Measurements from ENCODE around the gene SEMA5A.
"Not testable (repeated sequence)": the region's sequence is repeated elsewhere in the genome, so short reads cannot be mapped to it uniquely, and the experiment has no call there.

The SEMA5A gene

GRCh38 chr5:9408964-9409363 is 136.9 kb downstream of the SEMA5A start:
- Mint-ChIP-seq H3K9me3 (peaks cover 5% of the 10 kb centered on the region in 2 donors), H3K27me3 (no peaks in the 10 kb centered on the region), H3K4me1 (no peaks in the 10 kb centered on the region), H3K36me3 (no peaks in the 10 kb centered on the region), H3K4me3 (no peak overlapping the region), H3K27ac (no peak overlapping the region)
- ATAC-seq (replicated peaks) (no peak), DNase-seq (no peak)

DNA sequence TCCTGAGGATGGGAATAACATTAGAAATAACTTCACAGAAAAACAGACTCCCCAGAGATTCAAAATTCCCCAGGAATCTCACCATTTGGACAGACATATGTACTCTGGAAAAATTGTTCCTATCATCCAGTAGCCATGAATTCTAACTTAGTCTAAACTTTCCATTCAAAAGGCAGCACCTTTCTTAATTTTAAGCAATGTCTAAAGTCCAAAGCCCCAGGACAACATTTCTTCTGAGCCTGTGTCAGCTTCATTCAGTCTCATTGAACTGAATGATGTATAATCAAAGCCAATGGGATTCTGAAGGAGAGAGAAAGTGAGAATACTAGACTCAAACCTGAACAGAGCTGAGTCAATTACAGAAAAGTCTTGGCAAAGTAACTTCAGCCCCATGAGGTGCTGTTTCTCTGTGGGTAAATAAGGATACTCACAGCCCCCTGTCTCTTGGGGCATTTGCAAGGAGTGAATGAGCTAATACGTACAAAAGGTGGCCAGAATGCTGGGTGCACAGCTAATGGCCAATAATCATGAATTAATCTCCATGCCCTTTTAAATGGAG is 140.6 kb downstream of the SEMA5A start:
- H3K4me3 Mint-ChIP-seq: no peak overlapping the region
- no peaks in the 10 kb centered on the region for H3K36me3 Mint-ChIP-seq
- ATAC-seq (replicated peaks): no peak
- no peaks in the 10 kb centered on the region for H3K4me1 Mint-ChIP-seq
- no peak for DNase-seq
- H3K27me3 Mint-ChIP-seq: no peaks in the 10 kb centered on the region
- H3K27ac Mint-ChIP-seq: no peak overlapping the region
- H3K9me3 Mint-ChIP-seq: peaks cover 10 to 12% of the 10 kb centered on the region in 2 donors

DNA sequence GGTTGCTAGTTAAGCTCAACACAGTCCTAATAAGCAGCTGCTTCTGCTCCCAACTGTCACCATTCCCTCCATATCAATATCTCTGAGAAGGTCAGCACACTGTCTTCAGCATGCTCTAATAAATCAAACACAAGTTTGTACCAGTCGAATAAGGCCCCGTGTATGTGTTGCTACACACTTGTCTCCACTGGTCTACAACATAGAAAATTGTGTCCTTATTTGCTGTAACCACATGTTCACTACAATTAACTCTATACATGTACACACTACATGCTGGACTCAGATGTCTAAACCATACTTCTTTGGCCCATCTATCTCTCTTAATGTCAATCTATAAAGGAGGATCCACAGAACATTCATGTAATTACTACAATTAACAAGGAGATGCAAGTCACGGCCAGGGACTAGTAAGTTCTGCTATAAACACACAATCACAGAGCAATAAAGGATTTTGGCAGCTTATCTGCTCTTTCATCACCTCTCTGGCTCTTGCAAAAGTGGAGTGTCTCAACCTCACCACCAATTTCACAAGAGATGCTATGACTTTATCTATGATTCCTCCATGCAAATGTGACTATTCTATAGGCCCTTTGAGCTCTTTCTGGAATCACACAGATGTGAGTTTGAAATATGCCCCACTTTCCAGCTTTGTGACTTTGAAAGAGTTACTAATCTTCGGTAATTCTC is 143.9 kb downstream of the SEMA5A start:
- Mint-ChIP-seq H3K9me3 (peaks cover 13 to 14% of the 10 kb centered on the region in 2 donors), H3K27me3 (no peaks in the 10 kb centered on the region), H3K36me3 (no peaks in the 10 kb centered on the region), H3K4me1 (no peaks in the 10 kb centered on the region), H3K27ac (no peak overlapping the region), H3K4me3 (no peak overlapping the region)
- no peak for ATAC-seq (replicated peaks)
- no peak for DNase-seq

DNA sequence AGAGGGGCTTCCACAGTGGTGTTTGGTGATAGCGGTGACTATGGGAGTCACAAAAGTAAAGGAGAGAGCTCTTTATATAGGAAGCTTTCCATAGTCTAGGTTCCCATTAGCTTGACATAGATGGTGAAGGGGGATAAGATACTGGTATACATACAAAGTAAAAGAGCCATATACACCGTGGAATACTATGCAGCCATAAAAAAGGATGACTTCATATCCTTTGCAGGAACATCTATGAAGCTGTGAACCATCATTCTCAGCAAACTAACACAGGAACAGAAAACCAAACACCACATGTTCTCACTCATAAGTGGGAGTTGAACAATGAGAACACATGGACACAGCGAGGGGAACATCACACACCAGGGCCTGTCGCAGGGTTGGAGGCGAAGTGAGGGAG is 146.1 kb downstream of the SEMA5A start:
- H3K36me3 Mint-ChIP-seq; H3K4me1 Mint-ChIP-seq; H3K4me3 Mint-ChIP-seq; H3K27ac Mint-ChIP-seq; H3K27me3 Mint-ChIP-seq; DNase-seq; ATAC-seq (replicated peaks): not testable (repeated sequence)
- peaks cover 12 to 13% of the 10 kb centered on the region in 2 donors for H3K9me3 Mint-ChIP-seq

DNA sequence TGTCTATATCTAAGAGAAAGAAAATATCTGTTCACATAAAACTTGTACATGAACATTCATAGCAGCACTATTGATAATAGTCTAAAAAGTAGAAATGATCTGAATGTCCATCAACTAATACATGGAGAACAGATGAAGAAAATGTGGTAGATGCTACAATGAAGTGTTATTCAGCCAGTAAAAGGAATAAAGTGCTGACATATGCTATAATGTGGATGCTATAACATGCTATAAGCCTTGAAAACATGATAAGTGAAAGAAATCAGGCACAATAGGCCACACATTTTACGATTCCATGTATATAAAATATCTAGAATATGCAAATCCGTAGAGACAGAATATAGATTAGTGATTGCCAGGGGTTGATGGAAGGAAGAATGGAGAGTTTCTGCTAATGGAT is 146.8 kb downstream of the SEMA5A start:
- Mint-ChIP-seq H3K27me3 (no peaks in the 10 kb centered on the region), H3K4me1 (no peaks in the 10 kb centered on the region), H3K9me3 (peaks cover 12 to 13% of the 10 kb centered on the region in 2 donors), H3K4me3 (no peak overlapping the region), H3K27ac (no peak overlapping the region), H3K36me3 (no peaks in the 10 kb centered on the region)
- DNase-seq (no peak), ATAC-seq (replicated peaks) (no peak)

DNA sequence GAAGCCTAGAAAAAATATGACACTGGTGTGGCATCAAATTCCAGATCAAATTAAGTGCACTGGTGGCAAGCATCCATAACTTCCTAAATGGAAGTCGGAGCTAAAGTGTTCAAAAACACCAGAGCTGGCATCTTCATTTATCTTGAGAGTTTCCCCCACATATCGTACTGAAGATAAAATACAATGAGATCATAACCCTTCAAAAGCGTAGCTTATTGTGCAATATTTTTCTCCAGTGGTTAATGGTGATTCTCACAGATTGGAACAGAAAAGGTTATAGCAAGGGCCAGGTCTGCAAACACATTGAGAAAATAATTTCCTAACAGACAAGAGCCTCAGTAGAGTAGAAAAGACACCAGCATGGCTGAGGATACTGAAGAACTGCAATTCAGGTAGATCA is 147.6 kb downstream of the SEMA5A start:
- DNase-seq: no peak
- Mint-ChIP-seq H3K36me3 (no peaks in the 10 kb centered on the region), H3K4me3 (no peak overlapping the region), H3K27me3 (no peaks in the 10 kb centered on the region), H3K4me1 (no peaks in the 10 kb centered on the region), H3K9me3 (peaks cover 12 to 13% of the 10 kb centered on the region in 2 donors), H3K27ac (no peak overlapping the region)
- no peak for ATAC-seq (replicated peaks)

- ATAC-seq (replicated peaks) (no peak), DNase-seq (no peak)
These were observed 149.5 kb downstream of the SEMA5A start for GRCh38 chr5:9396285-9396770.

GRCh38 chr5:9395706-9396105 is 150.2 kb downstream of the SEMA5A start:
- DNase-seq (no peak), ATAC-seq (replicated peaks) (no peak)
- Mint-ChIP-seq H3K27ac (no peak overlapping the region), H3K4me1 (no peaks in the 10 kb centered on the region), H3K36me3 (no peaks in the 10 kb centered on the region), H3K27me3 (no peaks in the 10 kb centered on the region), H3K4me3 (no peak overlapping the region), H3K9me3 (peaks cover 5 to 9% of the 10 kb centered on the region in 2 donors)

More at GRCh38 chr5:9396285-9396770, 149.5 kb downstream of the SEMA5A start:
- Mint-ChIP-seq H3K9me3 (peaks cover 5 to 9% of the 10 kb centered on the region in 2 donors), H3K27me3 (no peaks in the 10 kb centered on the region), H3K27ac (no peak overlapping the region), H3K4me1 (no peaks in the 10 kb centered on the region), H3K4me3 (no peak overlapping the region), H3K36me3 (no peaks in the 10 kb centered on the region)

- Mint-ChIP-seq H3K4me3 (no peak overlapping the region), H3K27me3 (no peaks in the 10 kb centered on the region), H3K36me3 (no peaks in the 10 kb centered on the region), H3K9me3 (peaks cover 2 to 9% of the 10 kb centered on the region in 2 donors), H3K27ac (no peak overlapping the region), H3K4me1 (no peaks in the 10 kb centered on the region)
- no peak for DNase-seq
- no peak for ATAC-seq (replicated peaks)
These were observed 151.7 kb downstream of the SEMA5A start for GRCh38 chr5:9394221-9394620.

- no peaks in the 10 kb centered on the region for H3K27me3 Mint-ChIP-seq
These were observed 153.2 kb downstream of the SEMA5A start for GRCh38 chr5:9392625-9393024.

DNA sequence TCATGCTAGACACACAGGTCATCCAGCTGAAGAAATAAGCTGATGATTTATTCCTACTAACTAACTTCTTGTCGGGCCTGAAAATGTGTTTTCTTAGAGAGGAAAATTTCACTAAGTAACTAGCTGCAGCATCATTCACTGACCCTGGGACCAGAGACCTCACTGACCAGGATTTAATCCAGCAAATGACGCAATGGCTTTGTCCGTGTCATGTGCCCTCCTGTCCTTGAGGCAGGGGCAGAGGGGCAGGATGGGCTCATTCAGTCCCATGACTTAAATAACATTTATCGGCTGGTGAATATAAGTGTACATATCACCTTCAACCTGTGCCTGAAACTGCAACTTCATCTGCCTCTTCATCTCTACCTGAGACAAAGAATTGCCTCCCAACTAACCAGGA is 154.8 kb downstream of the SEMA5A start:
- Mint-ChIP-seq H3K36me3 (no peaks in the 10 kb centered on the region), H3K27me3 (no peaks in the 10 kb centered on the region), H3K9me3 (peaks cover 2 to 7% of the 10 kb centered on the region in 2 donors), H3K27ac (no peak overlapping the region), H3K4me1 (no peaks in the 10 kb centered on the region), H3K4me3 (no peak overlapping the region)
- ATAC-seq (replicated peaks) (no peak), DNase-seq (no peak)

More at GRCh38 chr5:9392625-9393024, 153.2 kb downstream of the SEMA5A start:
- Mint-ChIP-seq H3K36me3 (no peaks in the 10 kb centered on the region), H3K9me3 (peaks cover 2 to 7% of the 10 kb centered on the region in 2 donors), H3K4me3 (no peak overlapping the region), H3K4me1 (no peaks in the 10 kb centered on the region), H3K27ac (no peak overlapping the region)
- ATAC-seq (replicated peaks): no peak
- no peak for DNase-seq

DNA sequence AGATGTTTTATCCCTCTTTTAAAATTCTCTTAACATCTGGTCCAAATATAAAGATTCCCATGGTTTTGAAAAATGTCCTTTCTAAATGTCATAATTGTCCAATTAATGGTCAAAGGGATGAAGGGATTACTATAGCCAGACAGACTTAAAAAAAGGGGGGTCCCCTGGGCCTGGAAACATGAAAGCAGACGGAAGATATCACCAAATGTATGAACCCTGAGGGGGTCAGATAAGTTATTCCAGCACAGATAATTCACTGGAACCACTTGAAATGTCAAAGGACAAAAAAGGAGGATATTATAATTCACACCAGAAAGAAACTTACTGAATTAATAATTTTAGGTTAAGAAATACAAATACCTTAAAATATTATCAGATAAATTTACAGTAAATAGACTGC is 155.8 kb downstream of the SEMA5A start:
- H3K4me1 Mint-ChIP-seq: no peaks in the 10 kb centered on the region
- DNase-seq (no peak), ATAC-seq (replicated peaks) (no peak)
- H3K9me3 Mint-ChIP-seq: peaks cover 4 to 7% of the 10 kb centered on the region in 2 donors
- no peak overlapping the region for H3K27ac Mint-ChIP-seq
- no peak overlapping the region for H3K4me3 Mint-ChIP-seq
- no peaks in the 10 kb centered on the region for H3K36me3 Mint-ChIP-seq
- H3K27me3 Mint-ChIP-seq: no peaks in the 10 kb centered on the region

DNA sequence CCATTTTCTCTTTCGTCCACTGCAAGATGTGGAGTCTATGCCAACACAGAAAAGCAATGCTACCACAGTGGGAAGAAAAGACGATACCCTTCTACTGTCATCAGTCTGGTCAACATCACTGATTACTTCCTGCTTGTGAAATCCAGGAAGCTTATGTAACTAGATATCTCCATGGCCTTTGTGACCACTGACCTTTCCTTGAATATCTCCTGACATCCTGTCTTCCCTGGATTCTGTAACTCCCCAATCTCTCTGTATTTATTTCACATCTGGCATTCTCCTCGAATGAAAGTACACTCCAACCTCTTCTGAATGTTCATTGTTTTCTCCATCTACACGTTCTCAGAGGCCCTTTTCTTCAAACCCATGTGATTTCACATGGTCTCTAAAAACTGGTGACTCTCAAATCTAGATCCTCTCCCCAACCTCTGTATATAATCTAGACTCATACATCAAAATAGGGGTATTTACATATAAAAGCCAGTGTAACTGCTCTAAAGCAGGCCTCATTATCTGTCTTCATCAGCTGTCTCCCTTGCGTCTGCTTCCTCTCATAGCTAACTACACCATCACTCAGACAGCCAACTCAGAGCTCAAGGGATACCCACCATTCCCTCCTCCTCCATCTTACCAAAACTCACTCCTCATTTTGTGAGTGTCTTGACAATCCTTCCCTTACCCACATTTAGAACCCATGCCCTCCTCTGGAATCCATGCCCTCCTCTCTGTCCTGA is 156.8 kb downstream of the SEMA5A start:
- Mint-ChIP-seq H3K4me1 (no peaks in the 10 kb centered on the region), H3K4me3 (no peak overlapping the region), H3K36me3 (no peaks in the 10 kb centered on the region), H3K27ac (no peak overlapping the region), H3K9me3 (peaks cover 4 to 7% of the 10 kb centered on the region in 2 donors), H3K27me3 (no peaks in the 10 kb centered on the region)
- DNase-seq (no peak), ATAC-seq (replicated peaks) (no peak)

GRCh38 chr5:9387879-9388278 is 158.0 kb downstream of the SEMA5A start:
- H3K27me3 Mint-ChIP-seq: no peaks in the 10 kb centered on the region
- peaks cover 4 to 7% of the 10 kb centered on the region in 2 donors for H3K9me3 Mint-ChIP-seq
- no peak for DNase-seq
- no peak overlapping the region for H3K27ac Mint-ChIP-seq
- no peaks in the 10 kb centered on the region for H3K4me1 Mint-ChIP-seq
- no peak overlapping the region for H3K4me3 Mint-ChIP-seq
- no peak for ATAC-seq (replicated peaks)
- H3K36me3 Mint-ChIP-seq: no peaks in the 10 kb centered on the region

DNA sequence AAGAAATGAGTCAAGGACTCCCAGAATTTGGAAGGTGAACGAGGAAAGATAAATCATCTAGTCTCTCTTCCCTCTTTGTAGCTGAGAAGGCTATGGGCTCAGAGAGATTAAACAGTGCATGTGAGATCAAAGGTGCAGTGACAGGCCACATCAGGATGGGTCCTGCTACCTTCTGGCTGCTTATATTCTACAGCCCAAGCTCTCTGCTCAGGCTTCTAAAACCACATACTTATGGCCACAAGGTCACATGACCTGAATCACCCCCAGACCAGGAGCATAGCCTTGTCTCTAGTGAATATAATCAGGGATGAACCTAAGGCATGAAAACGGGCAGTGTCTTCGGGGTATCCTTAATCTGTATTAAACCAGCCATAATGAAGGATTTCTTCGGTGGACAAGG is 158.9 kb downstream of the SEMA5A start:
- Mint-ChIP-seq H3K36me3 (no peaks in the 10 kb centered on the region), H3K27ac (no peak overlapping the region), H3K4me3 (no peak overlapping the region), H3K4me1 (no peaks in the 10 kb centered on the region), H3K9me3 (peaks cover 4 to 7% of the 10 kb centered on the region in 2 donors), H3K27me3 (no peaks in the 10 kb centered on the region)
- no peak for ATAC-seq (replicated peaks)
- no peak for DNase-seq

Data from stimulated activated naive B cell treated with anti-CD40 and anti-IgM and Interleukin-4, amounts not matched to agents 10 μg/mL and 1 μg/mL and 100 μg/mL, for 72 hours (primary cell).